Activated naive CD8-positive, alpha-beta T cell (primary cell): Measurements from ENCODE around the gene ARNT2.

ENCODE experiments used
- H3K27ac Mint-ChIP-seq: one replicate; pipeline ENCODE4 v1.8.0; 2021; ENCODE audit warnings: mixed read lengths
- H3K27me3 Mint-ChIP-seq: one replicate; pipeline ENCODE4 v1.8.0; 2021; ENCODE audit warnings: mixed read lengths
- H3K36me3 Mint-ChIP-seq: one replicate; pipeline ENCODE4 v1.8.0; 2021; ENCODE audit warnings: mixed read lengths
- H3K4me1 Mint-ChIP-seq: one replicate; pipeline ENCODE4 v1.8.0; 2021; ENCODE audit warnings: low read depth, mixed read lengths
- H3K4me3 Mint-ChIP-seq: one replicate; pipeline ENCODE4 v1.8.0; 2021; ENCODE audit warnings: mild to moderate bottlenecking, mixed read lengths
- H3K9me3 Mint-ChIP-seq: one replicate; pipeline ENCODE4 v1.8.0; 2021; ENCODE audit warnings: low read depth, mixed read lengths

ARNT2 gene

GRCh38 chr15:80574590-80574989 lies 170.4 kb downstream of the ARNT2 start:
- no peaks in the 10 kb centered on the region for H3K4me1 Mint-ChIP-seq
- no peaks in the 10 kb centered on the region for H3K9me3 Mint-ChIP-seq
- no peak overlapping the region for H3K27ac Mint-ChIP-seq
- no peak overlapping the region for H3K4me3 Mint-ChIP-seq
- no peaks in the 10 kb centered on the region for H3K36me3 Mint-ChIP-seq
- peaks cover 3% of the 10 kb centered on the region for H3K27me3 Mint-ChIP-seq

DNA sequence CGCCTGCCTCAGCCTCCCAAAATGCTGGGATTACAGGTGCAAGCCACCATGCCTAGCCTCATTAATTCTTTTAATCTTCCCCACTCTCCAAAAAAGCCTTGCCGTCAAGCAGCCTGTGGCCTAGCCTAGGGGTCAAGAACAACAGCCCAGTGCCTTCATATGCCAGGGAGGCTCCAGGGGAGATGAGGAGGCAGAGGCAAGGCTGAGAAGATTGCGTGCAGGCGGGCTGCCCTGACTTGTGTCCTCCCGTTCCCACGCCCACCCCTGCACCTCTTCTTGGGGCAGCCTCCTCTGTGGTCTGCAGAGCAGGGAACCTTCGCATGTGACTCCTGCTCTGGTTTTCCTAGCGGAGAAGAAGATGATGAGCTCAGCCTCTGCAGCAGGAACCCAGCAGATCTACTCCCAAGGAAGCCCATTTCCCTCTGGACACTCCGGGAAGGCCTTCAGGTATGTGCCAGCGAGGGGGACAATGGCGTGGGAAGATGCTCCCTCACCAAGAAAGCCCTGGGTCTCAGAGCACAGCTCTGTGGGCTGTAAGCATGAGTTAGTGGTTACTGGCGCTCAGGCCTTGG lies 172.4 kb downstream of the ARNT2 start:
- H3K9me3 Mint-ChIP-seq: no peaks in the 10 kb centered on the region
- H3K27ac Mint-ChIP-seq: no peak overlapping the region
- H3K27me3 Mint-ChIP-seq: peaks cover 3% of the 10 kb centered on the region
- H3K4me1 Mint-ChIP-seq: no peaks in the 10 kb centered on the region
- H3K4me3 Mint-ChIP-seq: no peak overlapping the region
- H3K36me3 Mint-ChIP-seq: no peaks in the 10 kb centered on the region

DNA sequence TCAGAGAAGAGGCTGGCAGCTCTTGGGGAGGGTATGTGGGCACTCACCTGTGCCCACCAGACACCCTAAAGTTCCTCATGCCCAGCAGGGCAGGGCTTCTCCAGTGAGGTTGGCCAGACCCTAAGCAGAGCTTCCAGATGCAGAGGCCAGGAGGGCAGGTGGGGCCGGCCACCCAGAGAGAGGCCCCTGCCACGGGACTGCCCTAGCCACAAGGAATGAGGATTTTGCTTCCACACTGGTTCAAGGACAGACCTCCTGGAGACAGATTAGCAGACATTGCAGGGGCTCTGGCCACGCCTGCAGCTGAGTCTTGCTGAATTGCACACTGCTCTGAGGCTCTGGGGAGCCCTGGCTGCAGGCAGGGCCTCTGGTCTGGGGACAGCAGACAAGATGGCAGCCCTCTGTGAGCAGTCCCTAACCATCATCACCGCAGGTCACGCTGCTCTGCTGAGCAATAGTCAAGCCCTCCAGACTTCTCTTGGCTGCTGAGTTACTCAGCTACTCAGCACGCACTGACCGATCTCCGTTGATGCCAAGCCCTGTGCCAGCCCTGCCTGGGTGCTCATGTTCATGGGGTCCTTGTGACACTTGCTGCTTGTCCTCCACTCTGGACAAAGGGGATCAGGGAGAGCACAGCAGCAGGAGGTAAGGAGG lies 173.5 kb downstream of the ARNT2 start:
- Mint-ChIP-seq H3K36me3 (no peaks in the 10 kb centered on the region), H3K27me3 (peaks cover 3% of the 10 kb centered on the region)

GRCh38 chr15:80578206-80578595 lies 174.0 kb downstream of the ARNT2 start:
- Mint-ChIP-seq H3K9me3 (no peaks in the 10 kb centered on the region), H3K36me3 (no peaks in the 10 kb centered on the region), H3K4me1 (no peaks in the 10 kb centered on the region), H3K27ac (no peak overlapping the region), H3K27me3 (peaks cover 3% of the 10 kb centered on the region), H3K4me3 (no peak overlapping the region)

More for the DNA sequence above, 173.5 kb downstream of the ARNT2 start:
- no peak overlapping the region for H3K27ac Mint-ChIP-seq
- no peaks in the 10 kb centered on the region for H3K9me3 Mint-ChIP-seq
- H3K4me1 Mint-ChIP-seq: no peaks in the 10 kb centered on the region
- H3K4me3 Mint-ChIP-seq: no peak overlapping the region

DNA sequence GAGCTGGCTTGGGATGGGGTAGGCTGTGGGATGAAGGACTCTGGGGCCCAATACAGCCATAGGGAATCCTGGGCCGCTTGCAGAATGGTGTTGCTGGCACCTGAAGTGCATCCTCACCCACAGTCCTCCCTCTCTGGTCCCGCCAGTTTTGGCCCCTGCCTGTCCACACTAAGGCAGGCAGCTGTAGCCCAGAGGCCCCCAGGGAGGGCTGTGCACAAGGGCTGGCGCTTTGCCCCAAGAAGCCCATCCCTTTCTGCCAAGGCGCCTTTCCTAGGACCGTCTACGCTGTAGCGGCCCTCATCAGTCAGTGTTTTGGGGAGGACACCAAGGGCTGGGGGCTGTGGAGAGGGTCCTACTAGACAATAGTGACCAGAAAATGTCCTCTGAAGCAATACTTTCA lies 174.7 kb downstream of the ARNT2 start:
- H3K9me3 Mint-ChIP-seq: no peaks in the 10 kb centered on the region
- H3K36me3 Mint-ChIP-seq: no peaks in the 10 kb centered on the region
- H3K4me1 Mint-ChIP-seq: no peaks in the 10 kb centered on the region
- no peak overlapping the region for H3K27ac Mint-ChIP-seq
- peaks cover 3% of the 10 kb centered on the region for H3K27me3 Mint-ChIP-seq
- no peak overlapping the region for H3K4me3 Mint-ChIP-seq

DNA sequence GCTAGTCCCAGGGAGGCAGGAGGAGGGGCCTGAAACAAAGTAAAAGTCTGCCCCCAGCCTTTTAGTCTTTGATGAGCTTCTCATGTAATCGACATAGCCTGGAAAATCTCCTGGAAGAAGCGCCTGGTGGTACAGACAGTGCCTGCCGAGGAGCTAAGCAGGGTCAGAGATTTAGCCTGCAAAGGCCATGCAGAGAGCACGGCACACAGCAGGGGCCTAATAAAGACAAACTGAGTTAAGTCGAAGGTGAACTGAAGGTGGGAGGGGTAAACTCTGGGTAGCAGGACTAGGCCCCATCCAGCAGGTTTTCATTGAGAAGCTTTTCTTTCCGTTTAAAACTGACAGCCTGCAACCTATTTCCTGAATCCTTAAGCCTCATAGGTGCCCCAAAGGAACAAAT lies 175.4 kb downstream of the ARNT2 start:
- H3K4me3 Mint-ChIP-seq: no peak overlapping the region

GRCh38 chr15:80580106-80580505 lies 175.9 kb downstream of the ARNT2 start:
- Mint-ChIP-seq H3K27me3 (peaks cover 3% of the 10 kb centered on the region), H3K36me3 (no peaks in the 10 kb centered on the region), H3K4me1 (no peaks in the 10 kb centered on the region), H3K4me3 (no peak overlapping the region), H3K9me3 (no peaks in the 10 kb centered on the region), H3K27ac (no peak overlapping the region)

More for the DNA sequence above, 175.4 kb downstream of the ARNT2 start:
- Mint-ChIP-seq H3K27me3 (peaks cover 3% of the 10 kb centered on the region), H3K4me1 (no peaks in the 10 kb centered on the region), H3K36me3 (no peaks in the 10 kb centered on the region), H3K27ac (no peak overlapping the region), H3K9me3 (no peaks in the 10 kb centered on the region)

DNA sequence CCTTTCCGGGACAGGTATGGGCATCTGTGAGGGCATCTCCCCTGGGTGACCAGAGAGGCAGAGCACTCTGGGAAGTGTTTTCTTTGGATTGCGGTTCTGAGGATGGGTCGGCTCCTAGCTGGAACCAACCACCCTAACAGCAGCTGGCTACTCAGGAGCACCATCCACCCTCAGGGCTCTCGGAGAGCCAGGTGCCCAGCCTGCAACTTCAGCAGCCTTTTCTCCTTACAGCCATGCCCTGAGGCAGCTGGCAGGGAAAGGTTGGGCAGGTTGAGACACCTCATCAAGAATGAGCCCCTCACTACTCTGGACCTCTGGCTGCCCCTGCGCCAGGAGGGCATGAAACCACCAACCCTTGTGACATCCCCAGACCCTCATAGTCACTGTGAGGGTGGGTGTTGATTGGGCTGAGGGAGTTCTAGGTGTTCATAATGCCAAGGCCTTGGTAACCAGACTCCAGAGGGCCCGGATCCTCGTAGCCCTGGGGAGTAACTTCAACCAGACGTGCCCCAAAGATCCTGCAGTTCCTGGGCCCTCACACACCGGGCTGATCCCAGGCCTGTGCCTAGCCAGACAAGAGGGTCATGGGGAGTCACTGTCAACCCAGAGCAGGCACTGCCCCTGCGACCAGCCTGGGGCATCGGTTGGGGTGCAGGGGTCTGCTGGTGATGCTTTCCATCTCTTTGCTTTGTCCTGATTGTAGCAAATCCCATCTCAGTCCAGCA lies 176.5 kb downstream of the ARNT2 start:
- no peak overlapping the region for H3K4me3 Mint-ChIP-seq

GRCh38 chr15:80581976-80582375 lies 177.8 kb downstream of the ARNT2 start:
- Mint-ChIP-seq H3K27ac (no peak overlapping the region), H3K4me1 (no peaks in the 10 kb centered on the region), H3K36me3 (no peaks in the 10 kb centered on the region), H3K27me3 (peaks cover 1% of the 10 kb centered on the region), H3K4me3 (no peak overlapping the region), H3K9me3 (no peaks in the 10 kb centered on the region)

More for the DNA sequence above, 176.5 kb downstream of the ARNT2 start:
- Mint-ChIP-seq H3K27me3 (peaks cover 1% of the 10 kb centered on the region), H3K4me1 (no peaks in the 10 kb centered on the region), H3K27ac (no peak overlapping the region), H3K36me3 (no peaks in the 10 kb centered on the region), H3K9me3 (no peaks in the 10 kb centered on the region)

- H3K4me3 Mint-ChIP-seq: no peak overlapping the region
- H3K27me3 Mint-ChIP-seq: peaks cover 1% of the 10 kb centered on the region
- no peaks in the 10 kb centered on the region for H3K36me3 Mint-ChIP-seq
- H3K4me1 Mint-ChIP-seq: no peaks in the 10 kb centered on the region
- no peaks in the 10 kb centered on the region for H3K9me3 Mint-ChIP-seq
- no peak overlapping the region for H3K27ac Mint-ChIP-seq
Measured at GRCh38 chr15:80582816-80583423, 178.7 kb downstream of the ARNT2 start.

DNA sequence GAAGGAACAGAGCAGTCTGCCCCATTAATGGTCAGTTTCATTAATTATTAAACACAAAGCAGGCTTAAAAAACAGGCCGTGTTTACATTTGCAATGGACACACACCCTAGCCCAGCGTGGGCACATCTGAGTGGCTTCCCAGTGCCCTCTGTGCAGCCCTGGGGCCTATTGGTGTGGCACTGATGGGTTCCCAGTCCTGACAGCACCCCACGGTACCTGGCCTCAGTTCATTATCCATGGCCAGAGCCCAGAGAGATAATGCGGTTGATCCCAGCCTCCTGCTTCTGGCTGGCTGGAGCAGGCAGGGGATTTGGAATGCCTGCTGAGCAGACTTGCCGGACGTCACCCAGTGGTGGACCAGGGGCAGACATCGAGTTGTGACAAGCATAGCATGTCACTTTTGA lies 180.4 kb downstream of the ARNT2 start:
- Mint-ChIP-seq H3K27ac (no peak overlapping the region), H3K27me3 (peaks cover 1% of the 10 kb centered on the region), H3K4me3 (no peak overlapping the region), H3K9me3 (no peaks in the 10 kb centered on the region), H3K36me3 (no peaks in the 10 kb centered on the region), H3K4me1 (no peaks in the 10 kb centered on the region)

DNA sequence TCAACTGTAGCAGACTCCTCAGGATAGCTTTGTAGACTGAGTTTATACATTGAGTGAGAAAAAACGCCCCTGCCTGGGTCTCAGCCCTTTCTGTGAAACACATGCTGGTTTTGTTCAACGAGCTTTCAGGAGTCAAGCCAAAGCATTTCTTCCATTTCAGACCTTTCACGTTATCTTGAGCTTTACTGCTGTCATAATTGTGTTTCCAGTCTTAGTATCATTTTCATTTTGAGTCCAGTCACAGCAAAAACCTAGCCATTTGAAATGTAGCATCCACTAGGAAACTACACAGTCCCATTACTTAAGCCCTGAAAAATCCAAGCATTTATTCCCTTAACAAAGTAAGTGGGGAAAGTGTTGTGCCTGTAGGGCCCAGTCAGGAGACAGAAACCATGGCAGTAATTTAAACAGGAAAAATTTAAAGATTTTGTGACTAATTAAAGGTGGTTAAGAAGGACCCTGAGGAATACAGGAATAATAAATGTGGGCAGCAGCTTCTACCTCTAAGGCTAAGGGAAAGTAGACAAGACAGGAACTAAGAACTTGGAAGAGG lies 180.9 kb downstream of the ARNT2 start:
- H3K27me3 Mint-ChIP-seq: peaks cover 1% of the 10 kb centered on the region
- no peaks in the 10 kb centered on the region for H3K4me1 Mint-ChIP-seq
- H3K4me3 Mint-ChIP-seq: no peak overlapping the region
- no peak overlapping the region for H3K27ac Mint-ChIP-seq
- H3K9me3 Mint-ChIP-seq: no peaks in the 10 kb centered on the region
- no peaks in the 10 kb centered on the region for H3K36me3 Mint-ChIP-seq

DNA sequence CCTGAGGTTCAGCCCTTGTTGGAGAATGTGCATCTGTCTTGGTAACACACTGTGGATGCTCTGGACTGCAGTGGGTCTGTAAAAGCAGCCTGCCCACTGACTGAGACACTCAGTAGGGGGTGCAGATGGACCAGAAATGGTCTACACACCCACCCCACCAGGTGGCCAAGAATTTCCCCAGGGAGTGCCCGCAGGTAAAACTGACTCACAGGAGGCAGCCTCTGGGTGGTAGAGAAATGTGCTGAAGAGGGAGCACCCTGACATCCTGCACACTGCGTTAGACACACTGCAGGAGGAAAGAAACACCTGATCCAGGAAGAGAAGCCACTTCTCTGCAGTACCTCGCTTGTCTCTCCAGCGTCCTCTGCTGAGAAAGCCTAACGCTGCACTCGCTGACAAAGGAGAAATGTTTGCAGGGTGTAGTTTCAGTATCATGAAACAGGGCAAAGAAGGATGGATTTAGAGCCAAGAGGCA lies 181.4 kb downstream of the ARNT2 start:
- Mint-ChIP-seq H3K9me3 (no peaks in the 10 kb centered on the region), H3K27me3 (peaks cover 1% of the 10 kb centered on the region), H3K27ac (no peak overlapping the region), H3K4me3 (no peak overlapping the region), H3K4me1 (no peaks in the 10 kb centered on the region), H3K36me3 (no peaks in the 10 kb centered on the region)

GRCh38 chr15:80586161-80586560 lies 182.0 kb downstream of the ARNT2 start:
- H3K27ac Mint-ChIP-seq: no peak overlapping the region
- no peak overlapping the region for H3K4me3 Mint-ChIP-seq
- H3K27me3 Mint-ChIP-seq: peaks cover 1% of the 10 kb centered on the region
- H3K9me3 Mint-ChIP-seq: no peaks in the 10 kb centered on the region
- no peaks in the 10 kb centered on the region for H3K36me3 Mint-ChIP-seq
- no peaks in the 10 kb centered on the region for H3K4me1 Mint-ChIP-seq

DNA sequence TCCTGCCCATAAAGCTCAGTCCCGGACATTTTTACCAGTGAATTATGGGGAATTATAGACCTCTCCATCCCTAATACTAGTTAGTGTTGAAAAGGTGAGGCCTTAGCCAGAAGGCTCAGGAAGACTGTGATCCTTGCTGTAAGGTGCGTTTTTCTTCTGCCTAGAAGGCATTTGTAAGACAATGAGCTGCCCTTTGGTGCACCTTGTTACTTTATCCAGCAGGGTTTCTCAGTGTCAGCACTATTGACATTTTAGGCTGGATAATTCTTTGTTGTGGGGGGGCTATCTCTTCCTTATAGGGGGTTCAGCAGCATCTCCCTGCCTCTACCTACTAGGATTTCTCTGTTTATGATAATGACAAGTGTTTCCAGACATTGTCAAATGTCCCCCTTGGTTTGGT lies 182.8 kb downstream of the ARNT2 start:
- peaks cover 1% of the 10 kb centered on the region for H3K27me3 Mint-ChIP-seq
- H3K27ac Mint-ChIP-seq: no peak overlapping the region
- no peaks in the 10 kb centered on the region for H3K36me3 Mint-ChIP-seq
- H3K4me1 Mint-ChIP-seq: no peaks in the 10 kb centered on the region
- H3K4me3 Mint-ChIP-seq: no peak overlapping the region
- H3K9me3 Mint-ChIP-seq: no peaks in the 10 kb centered on the region
